NCI-H2081 (cell line): ENCODE measurements around the gene CHD3.
"Not testable (repeated sequence)": the region's sequence is repeated elsewhere in the genome, so short reads cannot be mapped to it uniquely, and the experiment has no call there.

Source experiments
- DNase-seq, 2 experiments: peaks; one replicate each; lab custom pipeline; 2025; lab: John Stamatoyannopoulos, UW

CHD3 gene

GRCh38 chr17:7849751-7850504, 38.7 kb upstream of the CHD3 start:
- DNase-seq, result no peak

- no peak for DNase-seq
These were observed 37.7 kb upstream of the CHD3 start for GRCh38 chr17:7850701-7851437.

GRCh38 chr17:7851438-7852261, 36.9 kb upstream of the CHD3 start:
- DNase-seq, result peak; percentile 89

GRCh38 chr17:7852262-7852670, 36.3 kb upstream of the CHD3 start:
- no peak for DNase-seq

GRCh38 chr17:7852919-7853690, 35.5 kb upstream of the CHD3 start:
- no peak for DNase-seq

DNA sequence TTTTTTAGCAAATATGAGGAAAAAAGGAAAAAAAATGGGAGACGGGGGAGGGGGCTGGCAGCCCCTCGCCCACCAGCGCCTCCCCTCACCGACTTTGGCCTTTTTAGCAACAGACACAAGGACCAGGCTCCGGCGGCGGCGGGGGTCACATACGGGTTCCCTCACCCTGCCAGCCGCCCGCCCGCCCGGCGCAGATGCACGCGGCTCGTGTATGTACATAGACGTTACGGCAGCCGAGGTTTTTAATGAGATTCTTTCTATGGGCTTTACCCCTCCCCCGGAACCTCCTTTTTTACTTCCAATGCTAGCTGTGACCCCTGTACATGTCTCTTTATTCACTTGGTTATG, 34.9 kb upstream of the CHD3 start:
- DNase-seq, result no peak

DNA sequence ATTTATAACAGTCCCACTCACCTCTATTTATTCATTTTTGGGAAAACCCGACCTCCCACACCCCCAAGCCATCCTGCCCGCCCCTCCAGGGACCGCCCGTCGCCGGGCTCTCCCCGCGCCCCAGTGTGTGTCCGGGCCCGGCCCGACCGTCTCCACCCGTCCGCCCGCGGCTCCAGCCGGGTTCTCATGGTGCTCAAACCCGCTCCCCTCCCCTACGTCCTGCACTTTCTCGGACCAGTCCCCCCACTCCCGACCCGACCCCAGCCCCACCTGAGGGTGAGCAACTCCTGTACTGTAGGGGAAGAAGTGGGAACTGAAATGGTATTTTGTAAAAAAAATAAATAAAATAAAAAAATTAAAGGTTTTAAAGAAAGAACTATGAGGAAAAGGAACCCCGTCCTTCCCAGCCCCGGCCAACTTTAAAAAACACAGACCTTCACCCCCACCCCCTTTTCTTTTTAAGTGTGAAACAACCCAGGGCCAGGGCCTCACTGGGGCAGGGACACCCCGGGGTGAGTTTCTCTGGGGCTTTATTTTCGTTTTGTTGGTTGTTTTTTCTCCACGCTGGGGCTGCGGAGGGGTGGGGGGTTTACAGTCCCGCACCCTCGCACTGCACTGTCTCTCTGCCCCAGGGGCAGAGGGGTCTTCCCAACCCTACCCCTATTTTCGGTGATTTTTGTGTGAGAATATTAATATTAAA, 34.4 kb upstream of the CHD3 start:
- DNase-seq, result no peak

- no peak for DNase-seq
These were observed 33.5 kb upstream of the CHD3 start, which contains the start of gene TMEM88 for GRCh38 chr17:7854851-7855659. TMEM88 (plus strand) TSS chr17:7855066; CDS start chr17:7855075, 9 bp downstream.

- DNase-seq, result no peak
These were observed 33.0 kb upstream of the CHD3 start for GRCh38 chr17:7855660-7856010.

DNA sequence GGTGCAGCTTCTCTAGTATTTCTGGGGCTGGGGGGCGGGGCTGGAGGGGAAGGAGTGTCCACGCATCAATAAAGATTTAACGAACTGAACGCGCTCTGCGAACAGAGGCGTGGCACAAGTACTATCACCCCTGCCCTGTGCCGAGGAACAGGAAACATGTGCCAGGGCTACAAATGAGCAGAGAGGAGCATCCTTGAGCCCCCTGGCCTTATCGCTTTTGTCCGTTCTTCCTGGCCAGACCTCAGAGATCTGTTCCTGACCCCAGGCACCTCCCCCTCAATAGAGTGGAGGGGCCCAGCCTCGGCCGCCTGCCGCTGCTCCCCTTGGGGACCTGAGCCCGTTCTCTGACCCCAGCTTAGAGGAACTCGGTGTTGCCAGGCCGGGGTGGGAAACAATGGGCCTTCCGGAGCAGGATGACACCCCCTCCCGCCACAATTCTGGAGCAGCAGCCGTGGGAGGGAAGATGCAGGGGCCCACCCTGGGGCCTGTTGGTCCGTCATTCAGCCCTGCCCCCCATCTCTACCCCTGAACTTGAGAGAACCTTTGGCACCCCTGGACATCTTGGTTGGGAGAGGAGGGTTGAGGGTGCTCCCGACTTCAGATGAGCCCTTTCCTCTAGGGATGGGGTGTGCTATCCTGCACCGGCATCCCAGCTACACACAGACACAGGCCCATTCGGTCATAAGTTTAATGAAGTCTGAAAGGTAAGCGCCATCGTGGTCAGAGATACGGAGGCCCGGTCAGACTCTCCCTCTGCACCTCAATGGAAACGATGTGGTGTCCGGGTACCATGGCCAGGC, 32.4 kb upstream of the CHD3 start:
- DNase-seq, result peak in 1 of 2 experiments; percentile 9

GRCh38 chr17:7856811-7857712, 31.5 kb upstream of the CHD3 start, which contains the start of gene NAA38:
NAA38 (minus strand) TSS chr17:7857559; CDS start chr17:7857463, 96 bp downstream.
- DNase-seq, result peak; percentile 95 to 97

DNA sequence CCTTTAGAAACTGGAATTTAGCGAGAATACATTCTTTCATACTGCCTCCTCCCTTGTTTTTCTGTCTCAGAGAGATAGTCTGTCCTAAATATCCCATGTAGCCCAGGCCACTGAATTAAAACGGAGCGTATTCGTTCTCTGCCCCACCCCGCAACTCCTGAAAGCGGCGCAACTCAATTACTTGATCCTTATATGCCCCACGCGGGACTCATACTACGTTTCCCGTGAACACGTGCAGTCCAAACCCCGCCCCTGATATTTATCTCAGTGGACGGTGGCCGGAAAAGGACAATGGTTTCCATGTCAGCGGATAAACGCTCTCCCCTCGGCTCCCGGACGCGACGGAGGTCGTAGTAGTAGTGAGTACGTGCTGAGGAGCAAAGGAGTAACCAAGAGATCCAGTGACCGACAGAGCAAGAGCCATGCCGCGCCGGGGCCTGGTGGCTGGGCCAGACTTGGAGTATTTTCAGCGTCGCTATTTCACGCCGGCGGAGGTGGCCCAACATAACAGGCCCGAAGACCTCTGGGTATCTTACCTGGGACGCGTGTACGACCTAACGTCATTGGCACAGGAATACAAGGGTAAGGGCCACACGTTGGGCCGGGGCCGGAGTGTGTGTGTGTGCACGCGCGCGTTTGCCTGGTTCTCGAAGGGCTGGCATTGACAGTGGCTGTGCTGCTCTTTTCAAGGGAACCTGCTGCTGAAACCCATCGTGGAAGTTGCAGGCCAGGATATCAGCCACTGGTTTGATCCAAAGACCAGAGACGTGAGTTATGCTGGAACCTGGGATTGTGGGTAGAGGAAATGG, 30.7 kb upstream of the CHD3 start, which contains the start of gene CYB5D1:
TSS of gene CYB5D1 (plus strand) at position 291 of the 809 bp plus-strand sequence. CDS start at position 423, 132 bp downstream.
- peak; percentile 79 to 89 for DNase-seq

- DNase-seq, result peak in 1 of 2 experiments; percentile 38
These were observed 30.1 kb upstream of the CHD3 start for GRCh38 chr17:7858522-7858810.

- DNase-seq, result no peak
These were observed 29.6 kb upstream of the CHD3 start for GRCh38 chr17:7859028-7859427.

GRCh38 chr17:7862692-7863437, 25.7 kb upstream of the CHD3 start:
- peak in 1 of 2 experiments; percentile 61 for DNase-seq

- DNase-seq, result not testable (repeated sequence)
These were observed 24.2 kb upstream of the CHD3 start for GRCh38 chr17:7864384-7864783.
